Measurements from ENCODE around the gene CDC5L. TPM values are rescaled to one million over a fixed set of nuclear protein-coding genes. Genes with fewer than 3 reads are reported as not detected.

Gene CDC5L
- total RNA-seq, 4 donors from 2014 or later = 9.9 to 23.1 (median 15.3) TPM

- TF ChIP-seq POLR2A (IDR thresholded peaks at IDR 0.05) = no peak
- TF ChIP-seq, protein P1, sequence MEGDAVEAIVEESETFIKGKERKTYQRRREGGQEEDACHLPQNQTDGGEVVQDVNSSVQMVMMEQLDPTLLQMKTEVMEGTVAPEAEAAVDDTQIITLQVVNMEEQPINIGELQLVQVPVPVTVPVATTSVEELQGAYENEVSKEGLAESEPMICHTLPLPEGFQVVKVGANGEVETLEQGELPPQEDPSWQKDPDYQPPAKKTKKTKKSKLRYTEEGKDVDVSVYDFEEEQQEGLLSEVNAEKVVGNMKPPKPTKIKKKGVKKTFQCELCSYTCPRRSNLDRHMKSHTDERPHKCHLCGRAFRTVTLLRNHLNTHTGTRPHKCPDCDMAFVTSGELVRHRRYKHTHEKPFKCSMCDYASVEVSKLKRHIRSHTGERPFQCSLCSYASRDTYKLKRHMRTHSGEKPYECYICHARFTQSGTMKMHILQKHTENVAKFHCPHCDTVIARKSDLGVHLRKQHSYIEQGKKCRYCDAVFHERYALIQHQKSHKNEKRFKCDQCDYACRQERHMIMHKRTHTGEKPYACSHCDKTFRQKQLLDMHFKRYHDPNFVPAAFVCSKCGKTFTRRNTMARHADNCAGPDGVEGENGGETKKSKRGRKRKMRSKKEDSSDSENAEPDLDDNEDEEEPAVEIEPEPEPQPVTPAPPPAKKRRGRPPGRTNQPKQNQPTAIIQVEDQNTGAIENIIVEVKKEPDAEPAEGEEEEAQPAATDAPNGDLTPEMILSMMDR (IDR thresholded peaks at IDR 0.05) = no peak
- Histone ChIP-seq H3K36me3 (no peaks in the 10 kb centered on the region), H3K4me3 (no peak overlapping the region), H3K4me1 (no peaks in the 10 kb centered on the region), H3K27me3 (no peaks in the 10 kb centered on the region), H3K27ac (no peak overlapping the region), H3K9me3 (no peaks in the 10 kb centered on the region)
- no peak for DNase-seq
Measured at GRCh38 chr6:44496665-44497369, 109.3 kb downstream of the CDC5L start.

DNA sequence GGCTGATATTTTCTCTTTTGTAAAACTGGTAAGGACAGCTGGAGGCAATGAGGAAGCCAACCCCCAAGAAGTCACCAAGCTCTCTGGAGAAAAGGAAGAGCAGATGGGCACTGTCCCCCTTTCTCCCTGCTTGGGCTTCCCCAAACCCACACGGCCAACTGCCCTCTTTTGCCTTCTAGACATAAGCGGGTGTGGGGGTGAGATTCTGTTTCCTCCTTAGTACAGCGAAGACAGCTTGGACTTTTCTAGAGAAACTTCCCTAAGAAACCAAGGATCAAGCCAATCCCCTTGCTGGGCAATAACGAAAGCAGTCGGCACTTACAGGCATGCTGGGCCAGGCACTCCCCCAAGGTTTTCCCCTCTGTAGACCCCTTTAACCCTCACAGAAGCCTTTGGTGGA lies 110.3 kb downstream of the CDC5L start:
- no peak for DNase-seq
- no peak overlapping the region for H3K4me3 ChIP-seq
- no peak overlapping the region for H3K27ac ChIP-seq
- H3K9me3 ChIP-seq = no peaks in the 10 kb centered on the region
- H3K36me3 ChIP-seq = no peaks in the 10 kb centered on the region
- no peaks in the 10 kb centered on the region for H3K27me3 ChIP-seq
- TF ChIP-seq POLR2A (IDR thresholded peaks at IDR 0.05) = no peak
- no peaks in the 10 kb centered on the region for H3K4me1 ChIP-seq

GRCh38 chr6:44498436-44498835 lies 110.9 kb downstream of the CDC5L start:
- no peaks in the 10 kb centered on the region for H3K27me3 ChIP-seq
- DNase-seq = no peak
- no peak overlapping the region for H3K4me3 ChIP-seq
- H3K4me1 ChIP-seq = no peaks in the 10 kb centered on the region
- no peaks in the 10 kb centered on the region for H3K9me3 ChIP-seq
- H3K36me3 ChIP-seq = no peaks in the 10 kb centered on the region
- no peak for TF ChIP-seq POLR2A (IDR thresholded peaks at IDR 0.05)
- TF ChIP-seq, protein P1 (IDR thresholded peaks at IDR 0.05) = no peak
- no peak overlapping the region for H3K27ac ChIP-seq

- no peak for TF ChIP-seq POLR2A (IDR thresholded peaks at IDR 0.05)
- TF ChIP-seq, protein P1 (IDR thresholded peaks at IDR 0.05) = no peak
- Histone ChIP-seq H3K27ac (no peak overlapping the region), H3K4me3 (no peak overlapping the region), H3K27me3 (no peaks in the 10 kb centered on the region), H3K9me3 (no peaks in the 10 kb centered on the region), H3K36me3 (no peaks in the 10 kb centered on the region), H3K4me1 (no peaks in the 10 kb centered on the region)
- no peak for DNase-seq
Measured at GRCh38 chr6:44499609-44500008, 112.1 kb downstream of the CDC5L start.

Small RNAs within 50 kb of the gene (small RNA-seq; reads per million reads assigned to genes)
- gene MIR4642 = 0 reads per million in 2 donors

Other genes with a start within 250 kb of the CDC5L start
- 10 to 100 TPM in 1 of 4 donors, 1 to 10 TPM in 1, under 1 TPM in 1, not detected in 1; 0.67 to 16.5 (median 4.9) TPM for gene CAPN11, start 228.9 kb upstream of the CDC5L start, total RNA-seq
- not detected for gene MYMX, start 170.8 kb upstream of the CDC5L start, total RNA-seq
- gene SLC29A1, start 164.1 kb upstream of the CDC5L start, total RNA-seq = 10 to 100 TPM in 3 of 4 donors, 1 to 10 TPM in 1; 4.4 to 25.6 (median 19.5) TPM
- gene HSP90AB1, start 140.6 kb upstream of the CDC5L start, total RNA-seq = 100 to 1,000 TPM; 181 to 330 (median 254) TPM
- 10 to 100 TPM; 10.7 to 35.2 (median 26.5) TPM for gene SLC35B2, start 130.2 kb upstream of the CDC5L start, total RNA-seq
- 10 to 100 TPM; 16.9 to 36.3 (median 24.9) TPM for gene NFKBIE, start 122.2 kb upstream of the CDC5L start, total RNA-seq
- under 1 TPM in 2 of 4 donors, not detected in 2; 0.27 to 0.57 TPM for gene TMEM151B, start 117.3 kb upstream of the CDC5L start, total RNA-seq
- 10 to 100 TPM; 31.5 to 54.7 (median 37.6) TPM for gene AARS2, start 74.4 kb upstream of the CDC5L start, total RNA-seq
- gene SPATS1, start 45.1 kb upstream of the CDC5L start, total RNA-seq = not detected